Right lobe of liver (tissue), 6 donors: ENCODE results near the gene BTNL2. TPM values are rescaled to one million over a fixed set of nuclear protein-coding genes. Genes with fewer than 3 reads are reported as not detected.

Source experiments
- ATAC-seq, 4 donors: fragments of 200-7000 bp; cut with Tn5 transposase; one replicate each; pipeline ENCODE4 v1.9.1; 2020; ENCODE audit warnings: mild to moderate bottlenecking in 4 of 4, moderate library complexity in 4 of 4
- DNase-seq, 3 donors: peaks; one replicate each; pipeline ENCODE4 v3.0.0-alpha.2; 2020
- H3K27ac ChIP-seq, 3 donors: fragments of 200-600 bp; one replicate each; pipeline ENCODE4 v1.8.0; 2022
- H3K27me3 ChIP-seq, 2 donors: fragments of 200-600 bp; one replicate each; pipeline ENCODE4 v1.8.0; 2022
- H3K36me3 ChIP-seq, 4 donors: fragments of 200-600 bp; sonication (generic) in 1 of 4; one replicate each; pipeline versions ENCODE4 v1.5.1 to v1.8.0; 2017 to 2022; ENCODE audit warnings: control low read depth in 1 of 4
- H3K4me1 ChIP-seq, 4 donors: fragments of 200-600 bp; sonication (generic) in 1 of 4; one replicate each; pipeline versions ENCODE4 v1.5.1 to v1.8.0; 2017 to 2022; ENCODE audit warnings: control low read depth in 1 of 4
- H3K4me3 ChIP-seq, 3 donors: fragments of 200-600 bp; one replicate each; pipeline ENCODE4 v1.8.0; 2022
- H3K9me3 ChIP-seq, 4 donors: fragments of 200-600 bp; sonication (generic) in 1 of 4; one replicate each; pipeline versions ENCODE4 v1.5.1 to v1.8.0; 2017 to 2022; ENCODE audit warnings: control low read depth in 1 of 4
- POLR2A ChIP-seq: fragments of 450-650 bp; IDR thresholded peaks from one replicate; pipeline ENCODE4 v1.6.1; 2017; ENCODE audit warnings: antibody characterized with exemption, mild to moderate bottlenecking
- WGBS: methylation state at CpG from one replicate; pipeline ENCODE4 v1.1.6; 2018; ENCODE audit warnings: low coverage, low lambda C conversion rate; ENCODE audit not compliant: insufficient coverage; ENCODE audit errors: missing lambda C conversion rate; 5-methylcytosine and 5-hydroxymethylcytosine counted together
- intact Hi-C, 2 donors: fragments of 100-400 bp; cut with DNase I; formaldehyde crosslinking; loops; one replicate each; pipeline versions ENCODE4 v1.11.2 to v1.14.1; 2022
- total RNA-seq, 6 experiments: library from RNA; depleted of rRNA in 2 of 6; stranded (reverse); fragments of >200 nt in 2 of 6; fragmentation: NEBNext Ultra II Directional in 3 of 6; extraction: Animal tissue kit (Norgen Biotek cat#: 25700) in 3 of 6; gene quantifications; one replicate each; pipeline versions ENCODE4 v1.1.0 to v1.2.4, GENCODE V29; 2016 to 2023
- TF ChIP-seq, protein P1 (sequence below), 4 donors: fragments of 200-600 bp in 3 of 4; fragments of 450-650 bp in 1 of 4; IDR thresholded peaks; one replicate each; pipeline versions ENCODE4 v1.5.1 to v1.8.0; 2016 to 2022; ENCODE audit warnings: antibody characterized with exemption in 4 of 4, mild to moderate bottlenecking in 2 of 4
- donor health status: DM: no; HTN: yes; CAD: no.
- donor health status: DM: no; HTN: no; CAD: no.
- donor health status: DM: no; HTN: no; CAD: no.
- donor health status: DM: no; HTN: yes; CAD: no.
- donor health status: DM: no; HTN: yes; CAD: no.

The BTNL2 gene
- total RNA-seq, 6 experiments from 2014 or later, result not detected

DNA sequence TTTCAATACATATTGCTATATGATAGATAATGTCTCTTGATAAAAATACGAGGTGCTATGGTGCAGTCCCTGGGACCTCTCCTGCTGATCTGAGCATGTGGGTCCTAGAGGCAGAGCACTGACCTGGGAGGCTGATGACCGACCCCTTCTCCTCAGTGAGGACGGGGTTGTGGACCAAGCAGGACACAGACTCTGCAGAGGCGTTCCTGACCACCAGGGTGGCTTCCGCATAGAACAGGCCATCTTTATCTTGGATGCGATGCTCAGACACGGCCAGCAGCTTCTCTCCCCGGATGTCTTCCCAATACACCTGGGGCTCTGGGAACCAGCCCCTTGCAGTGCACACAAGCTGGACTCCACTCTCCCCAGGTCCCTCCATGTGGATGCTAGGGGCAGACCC is 4.2 kb downstream of the BTNL2 start:
- Histone ChIP-seq H3K36me3 (no peaks in the 10 kb centered on the region), H3K4me1 (no peaks in the 10 kb centered on the region), H3K27me3 (no peaks in the 10 kb centered on the region), H3K4me3 (no peak overlapping the region), H3K27ac (no peak overlapping the region), H3K9me3 (no peaks in the 10 kb centered on the region)
- DNase-seq (no peak), ATAC-seq (no peak)
- intact Hi-C loops, result no loop called here
- TF ChIP-seq POLR2A, result no peak
- TF ChIP-seq, protein P1, sequence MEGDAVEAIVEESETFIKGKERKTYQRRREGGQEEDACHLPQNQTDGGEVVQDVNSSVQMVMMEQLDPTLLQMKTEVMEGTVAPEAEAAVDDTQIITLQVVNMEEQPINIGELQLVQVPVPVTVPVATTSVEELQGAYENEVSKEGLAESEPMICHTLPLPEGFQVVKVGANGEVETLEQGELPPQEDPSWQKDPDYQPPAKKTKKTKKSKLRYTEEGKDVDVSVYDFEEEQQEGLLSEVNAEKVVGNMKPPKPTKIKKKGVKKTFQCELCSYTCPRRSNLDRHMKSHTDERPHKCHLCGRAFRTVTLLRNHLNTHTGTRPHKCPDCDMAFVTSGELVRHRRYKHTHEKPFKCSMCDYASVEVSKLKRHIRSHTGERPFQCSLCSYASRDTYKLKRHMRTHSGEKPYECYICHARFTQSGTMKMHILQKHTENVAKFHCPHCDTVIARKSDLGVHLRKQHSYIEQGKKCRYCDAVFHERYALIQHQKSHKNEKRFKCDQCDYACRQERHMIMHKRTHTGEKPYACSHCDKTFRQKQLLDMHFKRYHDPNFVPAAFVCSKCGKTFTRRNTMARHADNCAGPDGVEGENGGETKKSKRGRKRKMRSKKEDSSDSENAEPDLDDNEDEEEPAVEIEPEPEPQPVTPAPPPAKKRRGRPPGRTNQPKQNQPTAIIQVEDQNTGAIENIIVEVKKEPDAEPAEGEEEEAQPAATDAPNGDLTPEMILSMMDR (IDR thresholded peaks at IDR 0.05), result no peak
- WGBS, result 44% methylated on average over 4 of the region's 8 CpGs

DNA sequence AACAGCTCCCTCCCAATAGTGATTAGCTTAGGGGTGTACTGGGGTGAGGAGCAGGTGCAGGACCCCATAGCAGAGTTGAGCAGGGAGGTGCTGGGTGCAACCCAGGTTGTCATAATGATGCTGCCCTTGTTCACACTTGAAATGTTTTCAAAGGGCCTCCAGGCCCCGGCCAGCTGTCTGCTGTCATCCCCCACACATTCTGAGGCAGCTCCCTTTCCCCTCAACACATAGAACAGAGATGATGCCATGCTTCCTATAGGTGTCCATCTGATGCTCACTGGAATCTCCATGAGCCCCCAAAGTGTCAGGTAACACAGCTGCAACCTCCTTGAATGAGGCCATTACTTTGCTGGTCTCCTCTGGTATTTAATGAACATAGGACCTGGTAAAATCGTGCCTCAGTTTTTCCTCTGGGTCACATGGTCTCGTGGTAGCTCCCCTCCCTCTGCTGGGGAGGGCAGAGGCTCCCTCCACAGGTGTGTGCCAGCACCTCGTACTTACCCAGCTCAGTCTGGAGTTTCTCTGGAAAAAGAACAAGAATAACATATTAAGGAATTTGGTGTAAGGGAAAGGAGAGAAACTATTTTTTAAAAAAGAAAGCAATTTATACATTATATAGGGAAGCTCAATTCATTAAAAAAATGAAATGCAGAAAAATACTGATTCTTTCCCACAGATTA is 5.6 kb downstream of the BTNL2 start:
- no peak for DNase-seq
- intact Hi-C loops, result no loop called here

DNA sequence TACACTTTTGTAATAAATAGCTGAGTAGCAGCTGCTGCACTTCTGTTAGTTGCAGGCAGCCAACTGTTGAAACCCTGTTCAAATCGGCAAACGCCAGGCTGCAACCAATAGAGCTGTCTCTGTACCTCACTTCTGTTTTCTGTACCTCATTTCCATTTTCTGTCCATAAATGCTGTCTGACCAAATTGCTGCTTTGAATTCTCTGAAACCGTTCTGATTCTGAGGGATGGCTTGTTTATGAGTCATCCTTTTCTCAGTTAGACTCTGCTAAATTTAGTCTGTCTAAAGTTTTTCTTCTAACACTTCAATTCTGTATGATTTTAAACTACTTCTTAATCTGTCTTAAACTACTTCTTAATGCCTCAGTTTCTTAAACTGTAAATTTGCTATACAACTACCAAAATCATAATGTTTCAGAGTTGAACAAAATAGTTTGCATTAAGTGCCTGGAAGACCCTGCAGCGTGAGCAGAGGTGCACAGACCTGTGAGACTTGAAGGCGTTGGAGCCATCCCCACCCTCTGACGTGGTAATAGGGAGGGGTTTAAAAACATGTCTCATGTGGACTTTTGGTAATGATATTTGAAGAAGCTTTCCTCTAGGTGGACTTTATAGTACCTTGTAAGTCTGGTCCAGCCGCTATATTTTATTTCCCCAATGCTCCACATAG is 9.6 kb downstream of the BTNL2 start:
- no peak for ATAC-seq
- no peak for DNase-seq
- no peak overlapping the region for H3K4me3 ChIP-seq
- TF ChIP-seq, protein P1 (IDR thresholded peaks at IDR 0.05), result no peak
- TF ChIP-seq POLR2A, result no peak
- intact Hi-C loops, result no loop called here
- no peaks in the 10 kb centered on the region for H3K4me1 ChIP-seq
- H3K27ac ChIP-seq, result no peak overlapping the region
- WGBS, result 60% methylated on average over 7 of the region's 7 CpGs
- H3K9me3 ChIP-seq, result no peaks in the 10 kb centered on the region
- H3K36me3 ChIP-seq, result no peaks in the 10 kb centered on the region
- H3K27me3 ChIP-seq, result no peaks in the 10 kb centered on the region

More for the DNA sequence above, 5.6 kb downstream of the BTNL2 start:
- no peak for ATAC-seq
- no peak overlapping the region for H3K4me3 ChIP-seq
- H3K27me3 ChIP-seq, result no peaks in the 10 kb centered on the region
- no peaks in the 10 kb centered on the region for H3K9me3 ChIP-seq
- WGBS, result 13% methylated on average over 3 of the region's 4 CpGs
- no peaks in the 10 kb centered on the region for H3K4me1 ChIP-seq
- TF ChIP-seq, protein P1 (IDR thresholded peaks at IDR 0.05), result no peak
- TF ChIP-seq POLR2A, result no peak
- no peak overlapping the region for H3K27ac ChIP-seq
- H3K36me3 ChIP-seq, result no peaks in the 10 kb centered on the region

DNA sequence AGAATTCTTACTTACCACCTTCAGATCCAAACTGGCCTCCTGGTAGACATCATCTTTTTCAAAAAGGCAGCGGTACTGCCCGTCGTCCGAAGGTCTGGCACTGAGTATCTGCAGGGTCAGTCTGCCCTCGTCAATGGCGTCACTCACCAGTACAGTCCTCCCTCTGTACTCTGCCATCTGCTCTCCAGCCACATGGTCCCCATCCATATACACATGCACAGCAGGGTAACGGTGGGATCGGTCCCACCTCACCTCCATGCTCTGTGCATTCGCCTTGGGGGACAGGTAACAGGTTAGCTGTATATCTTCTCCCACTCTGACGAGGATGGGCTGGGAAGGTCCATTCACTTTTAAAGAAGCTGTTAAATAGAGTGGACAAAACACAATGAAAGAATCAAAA is 11.0 kb downstream of the BTNL2 start:
- ATAC-seq (no peak), DNase-seq (no peak)
- H3K27ac ChIP-seq, result no peak overlapping the region
- no peaks in the 10 kb centered on the region for H3K4me1 ChIP-seq
- H3K4me3 ChIP-seq, result no peak overlapping the region
- no peaks in the 10 kb centered on the region for H3K27me3 ChIP-seq
- intact Hi-C loops, result no loop called here
- no peaks in the 10 kb centered on the region for H3K9me3 ChIP-seq
- 77% methylated on average over 6 of the region's 10 CpGs for WGBS
- H3K36me3 ChIP-seq, result no peaks in the 10 kb centered on the region
- no peak for TF ChIP-seq POLR2A

DNA sequence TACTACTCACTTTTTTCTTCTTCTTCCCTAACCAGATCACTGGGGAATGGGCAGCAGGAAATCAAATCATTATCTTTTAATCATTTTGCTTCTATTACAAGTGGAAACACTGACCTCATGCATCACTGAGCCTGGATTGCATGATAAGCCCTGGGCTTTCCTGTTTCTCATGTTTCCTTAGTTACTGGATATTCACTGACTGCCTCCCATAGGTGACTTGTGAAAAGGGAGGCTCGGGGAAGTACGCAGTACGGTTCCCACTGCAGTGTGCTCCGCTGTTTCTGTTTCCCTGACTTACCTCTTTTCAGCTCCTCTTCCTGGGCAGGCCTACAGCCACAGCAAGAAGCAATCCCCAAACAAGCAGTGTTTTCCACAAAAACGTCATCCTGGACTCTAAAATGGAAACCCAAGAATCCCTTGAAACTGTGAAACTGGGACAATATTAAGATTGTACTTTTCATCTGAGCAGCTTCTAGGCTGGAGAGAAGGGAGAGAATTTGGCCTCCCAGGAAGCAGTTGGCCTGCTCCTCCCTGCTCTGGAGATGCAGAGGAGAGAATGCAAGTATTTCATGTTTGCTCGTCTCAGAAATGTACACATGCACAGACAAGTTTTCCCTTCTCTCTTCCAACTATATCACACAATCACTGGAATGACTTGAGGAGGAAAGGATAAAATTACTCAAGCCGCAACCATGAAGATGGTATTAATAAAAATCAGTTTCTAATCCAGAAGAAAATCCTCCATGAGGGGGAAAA is 13.1 kb downstream of the BTNL2 start:
- no peaks in the 10 kb centered on the region for H3K4me1 ChIP-seq
- ATAC-seq, result peak; percentile 67 to 82 (median 74)
- no peaks in the 10 kb centered on the region for H3K9me3 ChIP-seq
- no peaks in the 10 kb centered on the region for H3K36me3 ChIP-seq
- intact Hi-C loops, result no loop called here
- no peak overlapping the region for H3K4me3 ChIP-seq
- H3K27ac ChIP-seq, result no peak overlapping the region
- TF ChIP-seq POLR2A, result no peak
- TF ChIP-seq, protein P1 (IDR thresholded peaks at IDR 0.05), result no peak
- DNase-seq, result no peak
- no peaks in the 10 kb centered on the region for H3K27me3 ChIP-seq
- 42% methylated on average over 7 of the region's 7 CpGs for WGBS
